NCI-H446 (cell line): ENCODE results near the gene HIVEP1.
"Not testable (repeated sequence)": the region's sequence is repeated elsewhere in the genome, so short reads cannot be mapped to it uniquely, and the experiment has no call there.

ENCODE experiments used
- DNase-seq, 2 experiments: peaks; one replicate each; lab custom pipeline; 2025; lab: John Stamatoyannopoulos, UW

HIVEP1 gene

DNA sequence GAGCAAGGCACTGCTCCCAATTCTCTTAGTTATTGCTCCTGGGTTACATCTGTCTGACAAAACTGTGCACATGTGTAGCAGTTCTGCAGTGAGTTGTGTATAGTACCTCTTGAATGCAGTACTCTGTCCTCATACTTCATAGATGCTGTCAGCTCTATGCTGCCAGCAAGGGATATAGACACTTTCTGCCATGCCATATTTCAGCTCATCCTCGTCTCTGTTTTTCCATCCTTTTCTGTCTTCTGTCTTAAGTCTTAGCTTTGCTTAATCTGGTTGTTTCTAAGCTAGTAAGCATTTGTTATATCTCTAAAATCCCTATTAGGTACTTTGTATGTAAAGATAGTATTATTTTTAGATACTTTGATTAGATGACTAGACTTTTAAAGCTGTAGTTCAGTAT lies 76.4 kb downstream of the HIVEP1 start:
- DNase-seq: no peak

DNA sequence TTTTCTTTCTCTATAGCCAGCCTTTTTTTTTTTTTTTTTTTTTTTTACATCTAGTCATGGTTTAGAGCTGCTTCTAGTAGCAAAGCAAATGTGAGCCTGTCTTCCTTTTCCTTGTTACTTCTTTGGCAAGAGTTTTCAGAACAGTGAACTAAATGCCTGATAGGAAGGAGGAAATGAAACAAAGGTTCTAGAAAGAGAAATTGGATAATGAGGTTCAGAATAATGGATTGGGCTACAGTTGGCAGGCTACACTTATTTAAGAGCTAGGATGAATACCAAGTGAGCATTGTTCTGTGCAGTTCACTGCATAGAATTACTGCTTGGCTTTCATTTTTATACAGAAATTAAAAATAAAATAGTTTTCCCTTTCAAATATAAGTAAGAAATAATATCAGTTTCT lies 78.6 kb downstream of the HIVEP1 start:
- no peak for DNase-seq

DNA sequence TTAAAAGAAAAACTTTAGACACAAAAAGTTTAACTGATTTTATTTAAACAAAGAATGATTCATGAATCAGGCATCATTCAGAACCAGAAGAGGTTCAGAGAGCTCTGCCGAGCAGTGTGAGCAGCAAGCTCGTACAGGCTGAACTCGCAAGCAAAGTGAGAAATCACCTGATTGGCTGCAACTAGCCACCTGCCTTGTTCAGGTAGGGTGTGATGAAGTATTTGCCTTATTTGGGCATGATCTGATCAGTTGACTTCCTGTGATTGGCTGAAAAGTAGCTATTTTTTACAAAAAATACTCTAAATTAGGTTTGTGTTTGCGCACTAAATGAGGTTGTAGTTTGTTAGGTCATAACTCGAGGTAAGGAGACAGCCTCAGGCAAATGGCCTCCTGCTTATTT lies 80.7 kb downstream of the HIVEP1 start:
- DNase-seq: no peak

DNA sequence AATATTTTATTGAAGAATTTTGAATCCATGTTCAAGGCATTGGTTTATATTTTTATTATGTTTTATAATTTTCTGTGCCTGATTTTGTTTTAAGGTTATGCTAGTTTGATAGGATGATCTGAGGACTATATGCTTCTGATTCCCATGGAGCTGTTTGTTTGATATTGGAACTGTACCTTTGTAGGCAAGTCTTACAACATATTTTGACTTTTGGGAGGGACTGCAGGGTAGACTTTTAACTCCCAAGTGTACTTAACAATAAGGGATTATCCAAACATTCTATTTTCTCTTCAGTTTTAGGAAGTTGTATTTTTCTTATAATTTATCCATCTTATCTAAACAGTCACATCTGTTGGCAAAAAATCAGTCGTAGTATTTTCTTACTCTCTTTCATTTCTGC lies 82.6 kb downstream of the HIVEP1 start:
- DNase-seq: no peak

DNA sequence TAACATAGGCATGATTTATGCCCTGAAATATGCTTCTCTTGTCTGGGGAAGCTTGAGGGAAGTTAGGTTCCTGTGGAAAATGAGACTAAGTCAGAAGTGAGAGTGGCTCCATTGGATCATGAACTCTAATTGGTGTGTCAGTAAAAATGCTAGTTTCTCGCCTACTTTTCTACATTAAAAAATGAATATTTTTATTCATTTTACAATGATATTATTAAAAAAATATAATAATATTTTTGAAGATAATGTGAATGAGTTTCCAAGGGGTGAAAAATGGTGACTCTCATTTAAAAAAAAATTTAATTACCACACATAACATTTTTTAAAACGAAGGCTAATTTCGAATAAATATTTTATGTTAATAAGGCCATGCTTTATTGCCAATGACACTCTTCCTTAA lies 84.2 kb downstream of the HIVEP1 start:
- no peak for DNase-seq

DNA sequence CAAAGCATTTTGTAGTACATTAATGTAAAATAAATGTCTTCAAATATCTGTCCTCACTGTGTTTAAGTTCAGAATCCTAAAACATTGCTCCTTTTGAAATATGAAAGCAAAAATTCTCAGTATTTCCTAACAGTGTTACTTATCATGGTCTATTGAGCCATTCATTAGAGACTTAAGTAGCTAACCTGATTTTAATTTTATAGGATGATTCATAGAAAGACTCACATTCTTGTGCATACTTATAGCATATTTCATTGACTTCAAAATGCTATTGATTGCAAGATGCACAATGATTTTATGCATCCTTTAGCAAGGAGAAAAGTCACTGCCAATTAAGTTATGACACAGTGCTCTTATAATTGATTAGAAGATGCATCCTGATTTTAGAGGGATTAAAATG lies 85.7 kb downstream of the HIVEP1 start:
- DNase-seq: no peak

DNA sequence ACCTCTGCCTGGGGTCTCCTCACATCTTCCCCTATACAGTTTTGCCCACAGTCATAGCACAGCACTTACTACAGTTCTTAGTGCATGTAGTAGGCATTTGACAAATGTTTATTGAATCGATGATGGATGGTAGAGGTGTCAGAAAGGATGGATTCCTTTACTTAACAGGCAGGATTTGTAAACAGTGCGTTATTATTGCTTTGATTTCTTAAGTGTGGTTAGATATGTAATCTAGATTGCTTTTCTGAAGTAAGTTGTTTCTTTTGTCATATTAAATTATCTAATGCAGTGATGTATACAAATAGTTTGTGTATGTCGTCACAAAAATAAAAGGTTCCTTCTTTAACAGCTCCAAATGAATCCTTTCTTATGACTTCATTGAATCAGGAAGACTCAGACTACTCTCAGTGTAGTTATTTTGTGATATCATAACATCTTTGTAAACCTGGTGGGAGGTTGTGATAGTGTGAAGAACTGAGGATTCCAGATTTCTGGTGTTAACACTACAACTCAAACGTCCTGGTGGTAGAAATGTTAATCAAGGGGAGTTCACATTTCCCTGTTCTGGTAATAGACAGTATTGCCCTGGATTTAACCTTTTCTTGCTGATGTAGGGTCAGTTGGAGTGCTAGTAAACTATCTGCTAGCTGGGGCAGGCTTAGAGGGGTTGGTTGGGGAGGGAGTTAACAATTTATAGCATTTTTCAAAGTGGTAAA lies 87.7 kb downstream of the HIVEP1 start:
- DNase-seq: no peak

DNA sequence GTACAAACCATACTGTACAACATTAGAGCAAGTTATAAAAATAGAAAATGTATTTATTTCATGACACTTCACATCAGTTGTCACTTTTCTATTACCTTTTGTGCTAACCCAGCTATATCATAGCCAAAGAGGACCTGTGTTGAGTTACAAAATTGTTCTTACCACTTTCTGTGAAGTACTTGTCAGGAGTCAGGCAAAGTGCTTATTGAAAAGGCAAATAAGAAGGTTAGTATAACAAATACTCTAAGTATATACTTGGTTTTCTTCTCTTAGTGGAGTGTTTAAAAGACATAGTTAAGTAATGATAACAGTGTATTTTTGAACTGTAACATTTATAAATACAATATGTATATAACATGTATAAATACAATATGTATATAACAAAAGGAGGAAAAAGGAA lies 88.9 kb downstream of the HIVEP1 start:
- no peak for DNase-seq

DNA sequence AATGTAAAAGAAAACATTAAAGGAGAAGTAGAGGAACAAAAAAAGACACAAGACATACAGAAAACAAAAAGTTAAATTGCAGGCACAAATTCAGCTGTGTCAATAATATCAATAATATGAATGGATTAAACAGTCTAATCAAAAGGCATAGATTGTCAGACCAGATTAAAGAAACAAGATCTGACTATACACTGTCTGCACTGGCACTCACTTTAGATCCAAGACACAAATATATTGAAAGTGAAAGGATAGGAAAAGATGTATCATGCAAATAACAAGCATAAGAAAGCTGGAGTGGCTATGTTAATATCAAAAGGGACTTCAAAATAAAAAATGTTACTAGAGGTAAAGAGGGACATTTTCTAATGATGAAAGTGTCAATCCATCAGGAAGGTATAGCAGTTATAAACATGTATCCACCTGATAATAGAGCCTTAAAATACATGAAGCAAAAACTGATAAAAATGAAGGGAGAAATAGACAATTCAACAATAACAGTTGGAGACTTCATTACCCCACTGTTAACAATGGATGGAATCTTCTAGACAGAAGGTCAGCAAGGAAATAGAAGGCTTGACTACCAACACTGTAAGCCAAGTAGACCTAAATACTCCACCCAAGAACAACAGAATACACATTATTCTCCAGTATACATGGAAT lies 89.7 kb downstream of the HIVEP1 start:
- no peak for DNase-seq

DNA sequence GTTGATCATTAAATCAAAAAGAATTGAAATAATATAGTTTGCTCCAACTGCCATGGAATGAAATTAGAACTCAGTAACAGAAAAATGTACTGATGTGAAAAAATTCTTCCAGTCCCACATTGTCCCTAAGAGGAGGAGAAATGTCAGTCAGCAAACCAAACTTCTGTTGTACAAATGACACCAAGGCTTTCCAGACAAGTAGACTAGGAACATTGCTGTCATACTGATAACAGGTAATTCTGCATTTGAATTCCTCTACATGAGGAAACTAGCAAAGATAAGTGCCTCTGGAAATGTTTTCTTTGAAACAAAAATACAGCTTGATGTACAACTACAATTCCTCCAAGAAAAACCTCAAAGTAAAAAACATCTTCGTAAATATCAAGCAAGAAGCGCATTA lies 90.2 kb downstream of the HIVEP1 start:
- DNase-seq: no peak

DNA sequence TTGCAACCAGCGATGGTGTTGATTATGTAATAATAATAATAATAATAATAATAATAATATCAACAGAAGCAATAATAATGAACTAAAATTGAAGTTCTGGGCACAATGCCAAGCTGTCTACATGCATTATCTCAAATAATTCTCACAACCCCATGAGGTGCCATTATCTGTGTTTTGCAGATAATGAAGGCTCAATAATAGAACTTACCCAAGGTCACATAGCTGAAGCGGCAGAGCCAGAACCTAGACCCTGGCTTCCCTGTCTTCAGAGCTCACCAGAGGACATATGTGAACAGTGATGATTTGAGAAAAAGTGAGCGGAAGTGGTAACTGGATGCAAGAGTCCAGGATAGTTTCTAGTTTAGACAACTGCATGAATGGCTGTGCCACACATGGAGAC lies 91.0 kb downstream of the HIVEP1 start:
- DNase-seq: no peak

DNA sequence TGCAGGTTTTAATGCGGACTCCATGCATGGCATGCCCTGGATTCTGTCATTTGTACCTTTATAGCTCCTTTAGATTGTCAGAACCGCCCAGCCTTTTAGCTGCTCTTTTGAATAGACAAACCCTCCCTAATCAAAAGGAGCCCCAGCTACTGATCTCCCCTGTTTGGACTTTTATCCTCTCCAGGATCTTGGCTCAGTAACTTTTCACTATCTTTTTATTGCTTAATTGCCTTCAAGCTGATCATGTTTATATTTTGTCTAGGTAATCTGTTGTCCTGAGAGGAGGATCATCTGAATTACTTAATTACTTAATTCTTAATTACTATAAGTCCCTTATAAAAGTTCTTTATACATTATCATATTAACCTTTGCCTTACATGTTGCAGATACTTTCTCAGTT lies 93.2 kb downstream of the HIVEP1 start:
- no peak for DNase-seq

DNA sequence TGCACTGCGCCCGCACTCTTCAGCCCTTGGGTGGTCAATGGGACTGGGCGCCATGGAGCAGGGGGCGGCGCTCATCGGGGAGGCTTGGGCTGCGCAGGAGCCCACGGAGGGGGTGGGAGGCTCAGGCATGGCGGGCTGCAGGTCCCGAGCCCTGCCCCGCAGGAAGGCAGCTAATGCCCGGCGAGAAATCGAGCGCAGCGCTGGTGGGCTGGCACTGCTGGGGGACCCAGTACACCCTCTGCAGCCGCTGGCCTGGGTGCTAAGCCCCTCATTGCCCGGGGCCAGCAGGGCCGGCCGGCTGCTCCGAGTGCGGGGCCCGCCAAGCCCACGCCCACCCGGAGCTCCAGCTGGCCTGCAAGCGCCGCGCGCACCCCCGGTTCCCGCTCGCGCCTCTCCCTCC lies 96.3 kb downstream of the HIVEP1 start:
- not testable (repeated sequence) for DNase-seq

DNA sequence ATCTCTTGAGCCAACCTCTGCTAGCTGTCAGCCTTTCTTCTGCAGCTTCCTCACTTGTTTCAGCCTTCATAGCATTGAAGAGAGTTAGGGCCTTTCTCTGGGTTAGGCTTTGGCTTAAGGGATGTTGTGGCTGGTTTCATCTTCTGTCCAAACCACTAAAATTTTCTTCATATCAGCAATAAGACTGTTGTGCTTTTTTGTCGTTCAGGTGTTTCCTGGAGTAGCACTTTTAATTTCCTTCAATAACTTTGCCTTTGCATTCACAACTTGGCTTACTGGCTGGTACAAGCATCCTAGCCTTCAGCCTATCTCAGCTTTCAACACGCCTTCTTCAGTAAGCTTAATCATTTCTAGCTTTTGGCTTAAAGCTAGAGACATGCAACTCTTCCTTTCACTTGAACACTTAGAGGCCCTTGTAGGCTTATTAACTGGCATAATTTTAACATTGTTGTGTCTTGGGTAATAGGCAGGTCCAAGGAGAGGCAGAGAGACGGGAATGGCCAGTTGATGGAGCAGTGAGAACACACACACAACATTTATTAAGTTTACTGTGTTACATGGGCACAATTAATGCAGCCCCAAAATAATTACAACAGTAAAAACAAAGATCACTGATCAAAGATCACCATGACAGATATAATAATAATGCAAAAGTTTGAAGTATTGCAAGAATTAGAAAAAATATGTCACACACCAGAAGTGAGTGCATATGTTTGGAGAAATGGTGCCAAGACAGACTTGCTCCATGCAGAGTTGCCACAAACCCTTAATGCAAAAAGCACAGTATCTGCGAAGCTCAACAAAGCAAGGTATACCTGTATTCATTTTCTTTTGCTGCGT lies 98.6 kb downstream of the HIVEP1 start:
- no peak for DNase-seq

DNA sequence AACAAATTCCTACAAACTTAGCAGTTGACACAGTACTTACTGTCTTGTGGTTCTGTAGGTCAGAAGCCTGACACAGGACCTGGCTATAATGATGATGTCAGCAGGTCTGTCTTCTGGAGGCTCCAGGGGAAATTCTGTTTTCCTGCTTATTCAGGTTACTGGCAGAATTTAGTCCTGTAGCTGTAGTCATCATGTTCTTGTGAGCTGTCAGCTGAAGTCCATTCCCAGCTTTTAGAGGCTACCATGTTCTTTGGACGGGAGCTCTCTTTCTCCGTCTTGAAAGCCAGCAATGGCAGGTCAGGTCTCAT lies 99.2 kb downstream of the HIVEP1 start:
- no peak for DNase-seq

DNA sequence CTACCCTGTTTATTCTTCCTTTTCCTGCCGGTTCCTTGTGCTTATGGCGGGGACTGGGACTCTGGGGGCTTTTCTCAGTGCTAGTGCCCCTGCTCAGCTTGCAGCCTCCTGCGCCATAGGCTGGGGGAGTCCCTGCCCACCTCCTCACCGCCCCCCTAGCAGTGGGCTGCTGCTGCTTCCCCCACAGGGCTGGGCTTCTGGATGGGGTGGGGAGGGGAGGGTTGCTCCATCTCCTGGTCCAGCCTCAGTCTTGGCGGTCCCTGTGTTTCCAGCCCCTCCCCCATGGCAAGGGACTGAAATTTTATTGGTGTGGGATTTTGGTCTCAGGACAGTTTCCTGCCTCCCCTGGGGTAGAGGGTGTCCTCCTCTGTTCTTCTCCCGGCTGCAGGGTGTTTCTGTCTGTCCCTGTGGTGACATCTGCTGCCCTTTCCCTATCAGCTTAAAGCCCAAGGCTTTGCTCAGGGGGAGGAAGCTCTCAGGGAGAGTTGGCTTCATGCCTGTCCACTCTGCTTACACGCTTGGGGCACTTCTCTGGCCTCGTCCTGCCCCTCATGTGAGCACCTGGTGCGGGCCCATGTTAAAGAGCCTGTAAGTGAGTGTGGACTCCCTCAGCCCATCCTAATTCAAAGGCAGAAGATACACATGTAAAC lies 100.6 kb downstream of the HIVEP1 start:
- no peak for DNase-seq

DNA sequence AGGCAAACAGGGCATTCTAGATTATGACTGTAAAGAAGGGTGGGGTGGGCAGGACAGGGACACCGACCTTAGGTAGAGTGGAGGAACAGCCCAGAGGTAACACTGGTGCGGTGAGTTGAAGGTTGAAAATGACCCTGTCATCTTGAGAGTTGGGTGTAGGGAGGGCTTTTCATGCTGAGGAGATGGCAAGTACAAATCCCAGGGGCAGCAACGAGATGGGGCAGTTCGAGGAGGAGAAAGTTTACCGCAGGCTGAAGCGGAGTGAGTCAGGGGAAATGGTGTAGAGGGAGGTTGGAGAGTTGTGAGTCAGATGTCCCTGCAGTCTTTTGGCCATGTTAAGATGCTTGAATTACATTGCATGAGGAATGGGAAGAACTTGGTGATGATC lies 101.1 kb downstream of the HIVEP1 start:
- no peak for DNase-seq

DNA sequence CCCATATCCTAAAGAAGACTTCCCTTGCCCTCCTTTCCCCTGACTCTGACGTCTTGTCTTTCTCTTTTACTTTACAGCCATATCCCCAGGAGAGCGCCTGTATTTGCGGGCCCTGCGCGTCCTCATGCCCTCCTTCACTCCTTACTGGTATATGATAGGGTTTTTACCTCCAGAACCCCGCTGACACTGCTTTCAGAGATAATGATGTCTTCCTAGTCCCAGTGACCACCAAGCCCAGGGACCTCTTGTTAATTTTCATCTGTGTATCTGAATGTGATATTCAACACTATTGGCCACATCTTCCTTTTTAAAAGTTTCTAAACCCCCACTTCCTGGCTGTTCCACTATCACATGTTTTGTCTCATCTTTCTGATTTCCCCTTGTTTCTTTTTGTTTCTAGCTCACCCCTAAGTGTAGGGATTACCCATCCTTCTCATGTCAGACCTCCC lies 102.0 kb downstream of the HIVEP1 start:
- DNase-seq: no peak

DNA sequence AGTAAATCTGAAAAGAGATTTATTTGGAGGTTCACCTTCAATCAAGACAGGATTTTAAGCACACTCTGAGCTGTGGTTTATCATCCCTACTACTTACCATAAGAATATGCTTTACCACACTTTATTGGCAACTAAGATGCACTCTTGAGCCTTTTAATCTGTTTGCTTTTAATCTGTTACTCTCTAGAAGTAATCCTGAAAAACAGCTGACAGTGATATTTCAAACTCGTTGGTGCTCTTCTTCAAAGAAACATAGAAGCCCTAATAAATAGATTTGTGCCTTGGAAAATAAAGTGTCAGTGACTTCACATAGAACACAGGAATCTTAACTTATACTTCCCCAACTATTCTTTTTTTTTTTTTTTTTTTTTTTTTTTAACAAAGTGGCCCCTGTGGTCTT lies 102.9 kb downstream of the HIVEP1 start:
- no peak for DNase-seq

DNA sequence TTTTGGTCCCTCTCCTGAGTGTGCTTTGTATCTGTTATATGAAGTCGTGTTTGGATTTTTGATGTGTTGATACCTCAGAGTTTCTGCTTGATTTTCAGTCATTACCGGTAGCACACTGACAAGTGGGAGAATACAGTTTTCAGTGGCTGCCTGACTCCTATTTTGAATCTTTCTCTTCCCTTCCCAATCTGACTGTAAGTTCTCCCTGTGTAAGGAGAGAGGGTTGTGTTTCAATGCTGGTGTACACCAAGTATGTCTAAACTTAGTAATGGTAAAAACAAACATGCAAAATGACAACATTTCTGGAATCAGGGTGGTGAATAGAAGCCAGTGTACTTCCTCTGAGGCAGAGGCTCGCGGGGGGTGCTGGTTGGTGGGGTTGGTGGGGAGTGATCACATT lies 103.4 kb downstream of the HIVEP1 start:
- DNase-seq: no peak

DNA sequence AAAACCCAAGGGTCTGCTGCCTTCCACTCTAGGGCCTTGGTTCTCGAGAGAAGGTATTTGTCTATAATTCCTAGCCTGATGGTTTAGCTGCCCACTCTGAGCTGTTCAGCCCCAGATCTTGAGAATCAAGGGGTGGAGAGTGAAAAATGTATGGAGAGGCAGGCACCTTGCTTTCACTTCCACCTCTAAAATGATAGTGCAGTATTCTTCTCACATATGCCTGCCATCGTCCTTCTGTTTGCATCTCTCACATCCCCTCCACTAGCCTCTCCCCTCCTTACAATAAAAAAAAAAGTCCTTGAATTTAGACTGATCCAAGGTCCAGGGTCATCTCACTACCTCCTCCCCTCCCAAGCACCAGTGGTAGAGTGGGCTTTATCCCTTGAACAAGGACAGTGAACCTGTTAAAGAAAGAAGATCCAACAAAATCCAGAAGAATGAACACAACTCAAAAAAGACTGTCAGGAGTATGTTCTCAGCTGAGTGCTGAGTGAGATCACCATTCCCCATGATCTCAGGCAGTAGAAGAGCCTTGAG lies 104.2 kb downstream of the HIVEP1 start:
- DNase-seq: no peak

DNA sequence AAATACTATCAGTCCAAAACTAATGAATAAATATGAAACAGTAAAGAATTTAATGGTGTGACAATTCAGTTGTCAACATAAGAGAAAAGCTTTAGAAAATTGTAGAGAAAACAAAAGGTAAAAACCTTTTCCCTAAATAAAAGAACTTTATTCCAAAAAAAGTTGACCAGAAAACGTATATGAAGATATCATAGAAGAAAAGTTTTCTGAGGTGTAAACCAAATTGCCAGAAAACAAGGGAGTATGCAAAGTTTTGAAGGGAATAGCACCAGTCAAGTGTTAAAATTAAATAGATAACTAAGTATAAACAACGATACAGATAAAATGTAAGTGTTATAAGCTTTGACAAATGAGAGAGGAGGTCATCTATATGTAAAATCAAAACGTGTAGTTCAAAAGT lies 104.9 kb downstream of the HIVEP1 start:
- no peak for DNase-seq

DNA sequence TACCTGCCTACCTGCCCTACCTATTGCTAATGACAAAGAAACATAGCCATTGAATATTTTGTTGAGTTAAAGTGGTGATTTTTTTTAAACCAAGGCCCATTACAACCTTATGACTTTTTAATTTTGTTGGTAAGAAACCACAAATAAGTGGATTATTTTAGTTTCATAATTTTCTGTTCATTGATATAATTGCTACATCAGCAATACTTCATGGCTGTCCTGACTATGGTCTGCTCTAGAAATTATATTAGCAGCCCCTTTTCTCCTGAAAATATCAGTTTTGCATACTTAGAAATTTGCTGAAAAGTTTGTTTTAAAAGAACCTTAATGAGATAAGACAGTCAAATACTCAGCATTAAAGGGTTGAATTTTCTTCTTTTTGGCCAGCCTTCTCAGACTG lies 106.5 kb downstream of the HIVEP1 start:
- DNase-seq: no peak
